ENCODE data around the gene CTIF. TPM values are rescaled to one million over a fixed set of nuclear protein-coding genes. Genes with fewer than 3 reads are reported as not detected.

The CTIF gene
- total RNA-seq, 6 donors from 2014 or later: 32.1 to 62.4 (median 47.8) TPM

DNA sequence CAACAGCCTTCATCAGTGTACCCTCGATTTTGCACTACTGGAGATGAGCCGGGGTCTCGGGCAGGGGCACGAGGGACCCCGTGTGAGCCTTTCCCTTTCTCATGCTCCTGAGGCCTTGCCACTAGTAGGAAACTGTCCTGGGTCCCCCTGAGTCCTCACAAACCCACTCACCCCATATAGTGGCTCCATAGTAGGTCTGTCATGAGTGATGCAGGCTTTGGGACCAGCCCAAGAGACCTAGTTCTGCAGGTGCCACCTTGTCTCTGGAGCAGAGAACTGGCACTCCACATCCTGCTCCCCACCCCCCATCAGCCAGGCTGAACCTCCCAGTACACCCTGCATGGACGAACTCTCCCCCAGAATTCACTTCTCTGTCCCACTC is 224.9 kb downstream of the CTIF start:
- no peaks in the 10 kb centered on the region for H3K9me3 ChIP-seq
- TF ChIP-seq POLR2A (IDR thresholded peaks at IDR 0.05): no peak
- TF ChIP-seq POLR2AphosphoS5 (IDR thresholded peaks at IDR 0.05): no peak
- TF ChIP-seq, protein P1, sequence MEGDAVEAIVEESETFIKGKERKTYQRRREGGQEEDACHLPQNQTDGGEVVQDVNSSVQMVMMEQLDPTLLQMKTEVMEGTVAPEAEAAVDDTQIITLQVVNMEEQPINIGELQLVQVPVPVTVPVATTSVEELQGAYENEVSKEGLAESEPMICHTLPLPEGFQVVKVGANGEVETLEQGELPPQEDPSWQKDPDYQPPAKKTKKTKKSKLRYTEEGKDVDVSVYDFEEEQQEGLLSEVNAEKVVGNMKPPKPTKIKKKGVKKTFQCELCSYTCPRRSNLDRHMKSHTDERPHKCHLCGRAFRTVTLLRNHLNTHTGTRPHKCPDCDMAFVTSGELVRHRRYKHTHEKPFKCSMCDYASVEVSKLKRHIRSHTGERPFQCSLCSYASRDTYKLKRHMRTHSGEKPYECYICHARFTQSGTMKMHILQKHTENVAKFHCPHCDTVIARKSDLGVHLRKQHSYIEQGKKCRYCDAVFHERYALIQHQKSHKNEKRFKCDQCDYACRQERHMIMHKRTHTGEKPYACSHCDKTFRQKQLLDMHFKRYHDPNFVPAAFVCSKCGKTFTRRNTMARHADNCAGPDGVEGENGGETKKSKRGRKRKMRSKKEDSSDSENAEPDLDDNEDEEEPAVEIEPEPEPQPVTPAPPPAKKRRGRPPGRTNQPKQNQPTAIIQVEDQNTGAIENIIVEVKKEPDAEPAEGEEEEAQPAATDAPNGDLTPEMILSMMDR (IDR thresholded peaks at IDR 0.05): no peak
- TF ChIP-seq EP300 (IDR thresholded peaks at IDR 0.05): no peak
- peak overlapping the region; percentile 21 to 48 (median 32) for H3K27ac ChIP-seq
- H3K36me3 ChIP-seq: peaks cover 0 to 36% (median 16%) of the 10 kb centered on the region in 4 donors
- 73 to 78% methylated on average over 6 of the region's 6 CpGs for WGBS, 2 donors
- no peak for ATAC-seq (ENCODE audit: low FRiP score in 2 of 2)
- no peak overlapping the region for H3K4me3 ChIP-seq
- peaks cover 0 to 23% (median 14%) of the 10 kb centered on the region in 4 donors for H3K4me1 ChIP-seq
- H3K27me3 ChIP-seq: no peaks in the 10 kb centered on the region
- DNase-seq: no peak

DNA sequence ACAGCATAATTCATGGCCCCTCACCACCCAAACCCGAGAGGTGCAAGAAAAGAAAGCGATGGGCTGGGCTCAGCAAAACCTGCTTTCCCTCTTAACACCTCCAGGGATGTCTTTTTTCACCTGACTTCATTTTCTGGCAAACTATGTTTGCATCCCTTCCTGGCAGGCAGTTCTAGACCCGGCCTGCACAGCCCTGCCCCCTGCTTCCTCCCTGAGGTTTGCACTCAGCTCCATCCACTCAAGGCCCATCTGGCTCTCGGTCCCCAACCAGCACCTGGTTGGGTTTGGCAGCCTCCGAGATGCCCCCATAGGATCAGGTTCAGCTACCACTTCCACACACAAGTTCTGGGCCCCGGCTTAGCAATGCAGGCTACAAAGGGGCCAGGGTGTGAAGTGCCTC is 226.2 kb downstream of the CTIF start:
- WGBS, 2 donors: 69 to 81% methylated on average over 6 of the region's 6 CpGs

DNA sequence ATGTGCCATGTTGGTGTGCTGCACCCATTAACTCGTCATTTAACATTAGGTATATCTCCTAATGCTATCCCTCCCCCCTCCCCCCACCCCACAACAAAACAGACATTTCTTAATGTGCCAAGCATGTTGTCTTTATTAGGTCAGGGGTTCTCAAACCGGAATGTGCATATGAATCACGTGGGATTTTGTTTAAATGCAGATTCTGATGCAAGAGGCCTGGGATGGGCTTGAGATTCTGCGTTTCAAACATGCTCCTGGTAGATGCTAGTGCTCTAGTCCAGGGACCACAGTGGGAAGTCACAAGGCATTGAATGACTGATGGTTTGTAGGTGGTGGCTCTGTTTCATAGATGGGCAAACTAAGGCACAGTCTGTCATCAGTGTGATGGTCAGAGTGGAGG is 227.2 kb downstream of the CTIF start:
- H3K36me3 ChIP-seq: peaks cover 0 to 32% (median 11%) of the 10 kb centered on the region in 4 donors
- peaks cover 0 to 23% (median 14%) of the 10 kb centered on the region in 4 donors for H3K4me1 ChIP-seq
- 88 to 94% methylated on average over 4 of the region's 4 CpGs for WGBS, 2 donors
- H3K27me3 ChIP-seq: no peaks in the 10 kb centered on the region
- H3K27ac ChIP-seq: no peak overlapping the region
- no peak for ATAC-seq (ENCODE audit: low FRiP score in 2 of 2)
- TF ChIP-seq POLR2A (IDR thresholded peaks at IDR 0.05) (no peak), EP300 (IDR thresholded peaks at IDR 0.05) (no peak), POLR2AphosphoS5 (IDR thresholded peaks at IDR 0.05) (no peak)
- TF ChIP-seq, protein P1 (IDR thresholded peaks at IDR 0.05): no peak
- H3K9me3 ChIP-seq: no peaks in the 10 kb centered on the region
- H3K4me3 ChIP-seq: no peak overlapping the region
- DNase-seq: no peak

More for the DNA sequence above, 226.2 kb downstream of the CTIF start:
- peaks cover 0 to 23% (median 14%) of the 10 kb centered on the region in 4 donors for H3K4me1 ChIP-seq
- ATAC-seq (ENCODE audit: low FRiP score in 2 of 2) (no peak), DNase-seq (no peak)
- H3K27ac ChIP-seq: peak overlapping the region in 1 of 4 donors; percentile 13
- no peak overlapping the region for H3K4me3 ChIP-seq
- TF ChIP-seq POLR2A (IDR thresholded peaks at IDR 0.05): no peak
- TF ChIP-seq POLR2AphosphoS5 (IDR thresholded peaks at IDR 0.05): no peak
- TF ChIP-seq EP300 (IDR thresholded peaks at IDR 0.05): no peak
- TF ChIP-seq, protein P1 (IDR thresholded peaks at IDR 0.05): no peak
- no peaks in the 10 kb centered on the region for H3K9me3 ChIP-seq
- peaks cover 0 to 28% (median 11%) of the 10 kb centered on the region in 4 donors for H3K36me3 ChIP-seq
- H3K27me3 ChIP-seq: no peaks in the 10 kb centered on the region

DNA sequence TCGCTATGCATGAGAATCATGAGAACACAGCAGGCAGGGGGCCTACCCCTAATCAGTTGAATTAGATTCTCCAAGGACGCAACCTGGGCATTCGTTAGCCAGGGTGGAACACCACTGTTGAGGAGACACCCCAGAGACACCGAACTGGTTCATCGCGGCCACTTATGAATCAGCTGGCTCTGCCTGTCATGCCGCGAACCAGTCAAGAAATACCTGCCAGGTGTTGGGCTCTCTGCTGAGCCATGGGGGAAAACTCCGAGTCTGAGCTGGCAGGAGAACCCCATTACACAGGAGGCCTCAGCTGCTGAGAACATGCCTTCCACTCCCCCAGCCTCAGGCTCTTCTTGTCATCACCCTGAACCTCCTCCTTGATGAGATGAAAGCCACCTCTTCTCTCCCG is 227.7 kb downstream of the CTIF start:
- ATAC-seq (ENCODE audit: low FRiP score in 2 of 2) (no peak), DNase-seq (no peak)
- WGBS, 2 donors: 96 to 100% methylated on average over 5 to 10 of the region's 10 CpGs
- Histone ChIP-seq H3K36me3 (peaks cover 0 to 28% (median 10%) of the 10 kb centered on the region in 4 donors), H3K27me3 (no peaks in the 10 kb centered on the region), H3K4me3 (no peak overlapping the region), H3K4me1 (peaks cover 0 to 24% (median 14%) of the 10 kb centered on the region in 4 donors), H3K9me3 (no peaks in the 10 kb centered on the region), H3K27ac (peak overlapping the region in 1 of 4 donors; percentile 23)
- no peak for TF ChIP-seq POLR2A (IDR thresholded peaks at IDR 0.05)
- TF ChIP-seq EP300 (IDR thresholded peaks at IDR 0.05): no peak
- TF ChIP-seq POLR2AphosphoS5 (IDR thresholded peaks at IDR 0.05): no peak
- TF ChIP-seq, protein P1 (IDR thresholded peaks at IDR 0.05): no peak

DNA sequence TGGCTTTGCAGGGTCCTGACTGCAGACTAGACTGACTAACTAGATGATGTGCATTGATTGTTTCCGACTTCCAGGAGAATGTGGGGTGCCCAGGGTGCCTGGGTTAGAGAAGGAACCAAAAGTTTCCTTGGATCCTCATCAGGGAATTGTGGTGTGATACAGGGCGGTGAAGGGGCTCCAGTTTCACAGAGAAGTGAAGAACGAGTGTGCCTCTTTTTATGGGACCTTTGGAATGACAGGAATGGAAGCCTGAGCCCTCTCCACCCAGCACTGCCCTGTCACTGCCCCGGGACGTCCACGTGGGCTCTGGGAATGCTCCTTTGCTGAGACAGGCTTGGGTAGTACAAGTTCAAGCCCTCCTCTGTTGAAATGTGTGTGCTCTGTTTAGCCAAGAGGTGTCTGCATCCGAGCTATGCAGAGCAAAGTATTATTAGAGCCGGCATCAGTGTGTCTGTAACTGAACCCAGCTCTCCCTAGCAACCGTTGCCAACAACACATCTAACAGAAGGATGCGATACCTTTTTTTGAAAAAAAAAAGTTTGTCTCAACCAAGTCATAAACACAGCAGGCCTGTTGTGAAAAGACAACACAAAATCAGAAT is 228.4 kb downstream of the CTIF start:
- Histone ChIP-seq H3K9me3 (no peaks in the 10 kb centered on the region), H3K4me3 (no peak overlapping the region), H3K36me3 (peaks cover 0 to 21% (median 4%) of the 10 kb centered on the region in 4 donors), H3K27me3 (no peaks in the 10 kb centered on the region), H3K4me1 (peaks cover 4 to 27% (median 16%) of the 10 kb centered on the region in 4 donors), H3K27ac (peak overlapping the region in 1 of 4 donors; percentile 23)
- 69 to 72% methylated on average over 7 to 10 of the region's 10 CpGs for WGBS, 2 donors
- no peak for TF ChIP-seq EP300 (IDR thresholded peaks at IDR 0.05)
- TF ChIP-seq POLR2AphosphoS5 (IDR thresholded peaks at IDR 0.05): no peak
- TF ChIP-seq, protein P1 (IDR thresholded peaks at IDR 0.05): no peak
- no peak for TF ChIP-seq POLR2A (IDR thresholded peaks at IDR 0.05)
- DNase-seq (no peak), ATAC-seq (ENCODE audit: low FRiP score in 2 of 2) (no peak)
